Measurements from ENCODE around the gene SHROOM4.

DNA sequence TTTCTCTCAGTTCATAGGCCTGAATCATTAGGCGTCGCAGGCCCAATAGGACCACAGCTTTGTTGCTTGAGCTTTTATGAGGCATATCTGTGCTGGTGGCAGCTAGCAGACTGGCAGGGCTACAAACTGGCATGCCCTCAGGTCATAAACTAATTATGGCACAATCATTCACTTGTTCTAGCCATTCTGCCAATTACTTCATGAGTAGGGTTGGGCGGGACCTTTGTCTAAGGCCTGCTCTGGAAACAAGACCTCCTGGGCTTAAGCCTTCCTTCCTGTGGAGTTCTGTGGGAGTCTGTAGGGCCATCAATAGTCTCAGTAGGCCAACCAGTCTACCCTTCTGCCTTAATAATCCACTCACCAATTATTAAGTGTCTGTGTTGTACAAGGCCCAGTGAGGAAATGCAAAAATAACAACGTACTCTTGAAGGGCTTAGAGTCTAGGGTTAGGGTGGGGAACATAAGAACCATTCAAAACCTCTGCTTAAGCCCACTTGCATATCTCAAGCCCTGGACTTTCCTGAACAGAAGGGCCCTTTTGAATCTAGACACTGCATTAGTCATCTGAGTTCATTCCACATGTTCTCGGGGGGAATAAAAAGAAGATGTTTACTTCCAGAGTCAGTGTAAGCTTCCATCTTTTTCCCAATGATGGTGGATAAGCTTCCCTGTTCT is 44.5 kb downstream of the SHROOM4 start:
- TF ChIP-seq CTCF (IDR thresholded peaks at IDR 0.05), result no peak
- no peak for TF ChIP-seq POLR2A (IDR thresholded peaks at IDR 0.05)
- TF ChIP-seq POLR2AphosphoS5 (IDR thresholded peaks at IDR 0.05), result no peak

Measured in breast epithelium (tissue), 3 donors.